Left lung (tissue), 10 donors: ENCODE data around the gene PHACTR1. TPM values are rescaled to one million over a fixed set of nuclear protein-coding genes. Genes with fewer than 3 reads are reported as not detected.

ENCODE experiments used
- ATAC-seq: fragments of 200-7000 bp; cut with Tn5 transposase; one replicate; pipeline ENCODE4 v1.9.1; 2020; ENCODE audit warnings: moderate library complexity
- DNase-seq, 4 donors: peaks; one replicate each; pipeline ENCODE4 v3.0.0-alpha.2; 2013 to 2020
- H3K27ac ChIP-seq, 2 donors: fragments of 200-600 bp; sonication (generic) in 1 of 2; one replicate each; pipeline versions ENCODE4 v1.5.0 to v1.8.0; 2020 to 2021
- H3K27me3 ChIP-seq, 2 donors: fragments of 200-600 bp; sonication (generic) in 1 of 2; one replicate each; pipeline versions ENCODE4 v1.5.0 to v1.8.0; 2020 to 2021
- H3K36me3 ChIP-seq, 2 donors: fragments of 200-600 bp; sonication (generic) in 1 of 2; one replicate each; pipeline versions ENCODE4 v1.5.0 to v1.8.0; 2020 to 2021
- H3K4me1 ChIP-seq, 2 donors: fragments of 200-600 bp; one replicate each; pipeline ENCODE4 v1.8.0; 2021
- H3K4me3 ChIP-seq, 2 donors: fragments of 200-600 bp; sonication (generic) in 1 of 2; one replicate each; pipeline versions ENCODE4 v1.5.0 to v1.8.0; 2020 to 2021; ENCODE audit warnings: mild to moderate bottlenecking in 1 of 2
- H3K9me3 ChIP-seq, 2 donors: fragments of 200-600 bp; sonication (generic) in 1 of 2; one replicate each; pipeline versions ENCODE4 v1.5.0 to v1.8.0; 2020 to 2021
- CTCF ChIP-seq, 2 donors: fragments of 200-600 bp; sonication (generic) in 1 of 2; IDR thresholded peaks; one replicate each; pipeline versions ENCODE4 v1.5.0 to v1.8.0; 2021; ENCODE audit warnings: antibody characterized with exemption in 2 of 2
- intact Hi-C, 2 donors: fragments of 100-400 bp; cut with DNase I; formaldehyde crosslinking; loops; one replicate each; pipeline versions ENCODE4 v1.11.2 to v1.14.2; 2022
- polyA plus RNA-seq, 6 donors: library from polyadenylated mRNA; unstranded; fragments of 120-200 nt; gene quantifications; one replicate each; pipeline ENCODE4 v1.2.1, GENCODE V29; 2013; ENCODE audit not compliant: insufficient read length in 6 of 6
- total RNA-seq, 2 donors: library from RNA; stranded (reverse); fragmentation: NEBNext Ultra II Directional; extraction: Animal tissue kit (Norgen Biotek cat#: 25700); gene quantifications; one replicate each; pipeline ENCODE4 v1.2.1, GENCODE V29; 2021
- donor health status: DM: no; HTN: yes; CAD: no.
- donor health status: DM: no; HTN: no; CAD: no.

PHACTR1 gene
- total and polyA plus RNA-seq, 8 donors = 12.1 to 53.3 (median 15.8) TPM

GRCh38 chr6:13285705-13286104 lies 569.1 kb downstream of the PHACTR1 start:
- DNase-seq = no peak
- ATAC-seq = no peak
- H3K27ac ChIP-seq = peak overlapping the region in 1 of 2 donors; percentile 57

GRCh38 chr6:13286181-13286580 lies 569.6 kb downstream of the PHACTR1 start:
- intact Hi-C loops = no loop called here
- no peaks in the 10 kb centered on the region for H3K27me3 ChIP-seq
- DNase-seq (no peak), ATAC-seq (peak; percentile 59)
- TF ChIP-seq CTCF (IDR thresholded peaks at IDR 0.05) = no peak
- H3K4me3 ChIP-seq = no peak overlapping the region
- peak overlapping the region in 1 of 2 donors; percentile 57 for H3K27ac ChIP-seq
- peaks cover 0 to 96% of the 10 kb centered on the region in 2 donors for H3K36me3 ChIP-seq
- peaks cover 0 to 14% of the 10 kb centered on the region in 2 donors for H3K9me3 ChIP-seq
- peaks cover 0 to 19% of the 10 kb centered on the region in 2 donors for H3K4me1 ChIP-seq

More at GRCh38 chr6:13285705-13286104, 569.1 kb downstream of the PHACTR1 start:
- Histone ChIP-seq H3K4me1 (peaks cover 0 to 19% of the 10 kb centered on the region in 2 donors), H3K4me3 (no peak overlapping the region), H3K9me3 (peaks cover 0 to 14% of the 10 kb centered on the region in 2 donors), H3K27me3 (no peaks in the 10 kb centered on the region), H3K36me3 (peaks cover 0 to 99% of the 10 kb centered on the region in 2 donors)
- intact Hi-C loops = no loop called here
- TF ChIP-seq CTCF (IDR thresholded peaks at IDR 0.05) = no peak

- Histone ChIP-seq H3K4me1 (peaks cover 0 to 19% of the 10 kb centered on the region in 2 donors), H3K9me3 (peaks cover 0 to 14% of the 10 kb centered on the region in 2 donors), H3K36me3 (peaks cover 0 to 93% of the 10 kb centered on the region in 2 donors), H3K27ac (no peak overlapping the region), H3K27me3 (no peaks in the 10 kb centered on the region), H3K4me3 (no peak overlapping the region)
- ATAC-seq = no peak
- TF ChIP-seq CTCF (IDR thresholded peaks at IDR 0.05) = no peak
- no peak for DNase-seq
- intact Hi-C loops = no loop called here
Observed at GRCh38 chr6:13287104-13287503, 570.5 kb downstream of the PHACTR1 start.

- H3K4me3 ChIP-seq = no peak overlapping the region
- H3K27ac ChIP-seq = no peak overlapping the region
- no peak for ATAC-seq
- DNase-seq = no peak
- H3K4me1 ChIP-seq = peaks cover 0 to 19% of the 10 kb centered on the region in 2 donors
- intact Hi-C loops = no loop called here
- peaks cover 0 to 92% of the 10 kb centered on the region in 2 donors for H3K36me3 ChIP-seq
- peaks cover 0 to 14% of the 10 kb centered on the region in 2 donors for H3K9me3 ChIP-seq
- H3K27me3 ChIP-seq = no peaks in the 10 kb centered on the region
- no peak for TF ChIP-seq CTCF (IDR thresholded peaks at IDR 0.05)
Observed at GRCh38 chr6:13288481-13288880, 571.9 kb downstream of the PHACTR1 start.

GRCh38 chr6:13288969-13289391 lies 572.4 kb downstream of the PHACTR1 start:
- no peak for TF ChIP-seq CTCF (IDR thresholded peaks at IDR 0.05)
- Histone ChIP-seq H3K36me3 (peaks cover 0 to 92% of the 10 kb centered on the region in 2 donors), H3K4me3 (no peak overlapping the region), H3K27me3 (no peaks in the 10 kb centered on the region), H3K27ac (no peak overlapping the region), H3K9me3 (peaks cover 0 to 14% of the 10 kb centered on the region in 2 donors), H3K4me1 (peaks cover 0 to 19% of the 10 kb centered on the region in 2 donors)
- DNase-seq (no peak), ATAC-seq (no peak)
- intact Hi-C loops = no loop called here
